Cardiac muscle cell (in vitro differentiated cells and primary cell): Measurements from ENCODE around the gene CPED1. TPM values are rescaled to one million over a fixed set of nuclear protein-coding genes. Genes with fewer than 3 reads are reported as not detected.
A peak's percentile ranks its signal among the peaks of the same experiment; 100 is the strongest.

Experiments
- DNase-seq, 2 donors: peaks; one replicate each; pipeline versions ENCODE4 v3.0.0 to v3.0.0-alpha.2; 2010 to 2017; ENCODE audit warnings: low read depth in 1 of 2, low spot score in 1 of 2
- H3K27ac ChIP-seq: fragments of 200-600 bp; sonication (generic); 2 replicates; pipeline ENCODE4 v1.5.1; 2016
- H3K27me3 ChIP-seq: fragments of 200-600 bp; sonication (generic); 2 replicates; pipeline ENCODE4 v1.6.0; 2016; ENCODE audit warnings: control low read depth
- H3K36me3 ChIP-seq: fragments of 200-600 bp; sonication (generic); 2 replicates; pipeline ENCODE4 v1.5.1; 2016; ENCODE audit warnings: control low read depth
- H3K4me1 ChIP-seq: fragments of 200-600 bp; sonication (generic); 2 replicates; pipeline ENCODE4 v1.8.1; 2017; ENCODE audit warnings: low read depth, mild to moderate bottlenecking, mixed run types
- H3K4me3 ChIP-seq: fragments of 200-600 bp; sonication (generic); 2 replicates; pipeline ENCODE4 v1.5.1; 2016; ENCODE audit warnings: mild to moderate bottlenecking
- H3K9me3 ChIP-seq: fragments of 200-600 bp; sonication (generic); 2 replicates; pipeline ENCODE4 v1.5.1; 2017; ENCODE audit warnings: low read depth, mild to moderate bottlenecking, control low read depth
- polyA plus RNA-seq: library from polyadenylated mRNA; unstranded; fragments of >200 nt; fragmentation: Nextera tagmentation; extraction: Ambion mirVana; gene quantifications from 2 replicates; pipeline ENCODE4 v1.2.1, GENCODE V29; 2016
- total RNA-seq: library from RNA; depleted of rRNA; stranded (reverse); fragments of >200 nt; gene quantifications from 2 replicates; pipeline ENCODE4 v1.2.3, GENCODE V29; 2016
- TF ChIP-seq, protein P1 (sequence below): IDR thresholded peaks from 2 replicates; pipeline ENCODE4 v1.5.1; 2012; ENCODE audit warnings: low read depth, mild to moderate bottlenecking, low read length

The CPED1 gene
- total and polyA plus RNA-seq, 2 experiments from 2014 or later = 0.67 to 3.2 TPM

DNA sequence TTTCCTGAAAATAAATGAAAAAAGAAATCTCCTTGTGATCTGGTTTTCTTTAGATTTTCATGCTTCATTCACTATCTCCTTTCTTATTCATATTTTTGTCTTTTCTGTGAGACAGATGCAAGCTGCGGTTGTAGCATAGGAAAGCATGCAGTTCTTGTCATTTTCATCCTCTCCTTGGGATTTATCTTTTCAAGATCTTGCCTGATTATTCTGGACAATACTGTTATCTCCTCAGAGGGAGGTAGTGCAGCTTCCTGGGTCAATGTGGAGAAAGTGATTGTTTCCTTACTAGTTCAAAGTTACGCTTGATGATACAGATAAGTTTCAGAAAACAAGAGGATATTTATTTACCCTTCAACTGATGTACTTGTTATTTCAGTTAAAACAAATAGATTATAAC lies 114.6 kb downstream of the CPED1 start:
- TF ChIP-seq, protein P1, sequence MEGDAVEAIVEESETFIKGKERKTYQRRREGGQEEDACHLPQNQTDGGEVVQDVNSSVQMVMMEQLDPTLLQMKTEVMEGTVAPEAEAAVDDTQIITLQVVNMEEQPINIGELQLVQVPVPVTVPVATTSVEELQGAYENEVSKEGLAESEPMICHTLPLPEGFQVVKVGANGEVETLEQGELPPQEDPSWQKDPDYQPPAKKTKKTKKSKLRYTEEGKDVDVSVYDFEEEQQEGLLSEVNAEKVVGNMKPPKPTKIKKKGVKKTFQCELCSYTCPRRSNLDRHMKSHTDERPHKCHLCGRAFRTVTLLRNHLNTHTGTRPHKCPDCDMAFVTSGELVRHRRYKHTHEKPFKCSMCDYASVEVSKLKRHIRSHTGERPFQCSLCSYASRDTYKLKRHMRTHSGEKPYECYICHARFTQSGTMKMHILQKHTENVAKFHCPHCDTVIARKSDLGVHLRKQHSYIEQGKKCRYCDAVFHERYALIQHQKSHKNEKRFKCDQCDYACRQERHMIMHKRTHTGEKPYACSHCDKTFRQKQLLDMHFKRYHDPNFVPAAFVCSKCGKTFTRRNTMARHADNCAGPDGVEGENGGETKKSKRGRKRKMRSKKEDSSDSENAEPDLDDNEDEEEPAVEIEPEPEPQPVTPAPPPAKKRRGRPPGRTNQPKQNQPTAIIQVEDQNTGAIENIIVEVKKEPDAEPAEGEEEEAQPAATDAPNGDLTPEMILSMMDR = no peak
- peaks cover 6% of the 10 kb centered on the region for H3K4me1 ChIP-seq
- H3K27me3 ChIP-seq = no peaks in the 10 kb centered on the region
- no peak overlapping the region for H3K27ac ChIP-seq
- H3K36me3 ChIP-seq = no peaks in the 10 kb centered on the region
- H3K9me3 ChIP-seq = no peaks in the 10 kb centered on the region
- DNase-seq = no peak
- H3K4me3 ChIP-seq = no peak overlapping the region

DNA sequence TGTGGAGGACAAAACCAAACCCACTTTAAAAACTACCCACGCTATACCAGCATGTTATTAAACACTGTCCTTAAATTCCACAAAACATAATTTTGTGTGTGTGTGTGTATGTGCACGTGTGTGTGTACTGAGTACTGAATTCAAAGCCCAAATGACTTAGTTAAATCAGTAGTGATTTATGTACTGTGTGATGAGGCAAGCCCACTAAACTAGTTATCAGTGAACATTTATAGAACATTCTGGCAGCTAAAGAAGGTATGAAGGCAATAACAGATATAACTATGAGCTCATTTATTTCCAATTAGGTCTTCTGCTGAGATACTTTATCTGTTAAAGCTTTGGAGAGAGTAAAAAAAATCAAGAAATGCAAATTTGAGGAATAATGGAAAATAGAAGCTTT lies 115.1 kb downstream of the CPED1 start:
- Histone ChIP-seq H3K36me3 (no peaks in the 10 kb centered on the region), H3K27ac (no peak overlapping the region), H3K9me3 (no peaks in the 10 kb centered on the region), H3K4me1 (peaks cover 6% of the 10 kb centered on the region), H3K27me3 (no peaks in the 10 kb centered on the region), H3K4me3 (no peak overlapping the region)
- no peak for DNase-seq
- TF ChIP-seq, protein P1 = no peak

DNA sequence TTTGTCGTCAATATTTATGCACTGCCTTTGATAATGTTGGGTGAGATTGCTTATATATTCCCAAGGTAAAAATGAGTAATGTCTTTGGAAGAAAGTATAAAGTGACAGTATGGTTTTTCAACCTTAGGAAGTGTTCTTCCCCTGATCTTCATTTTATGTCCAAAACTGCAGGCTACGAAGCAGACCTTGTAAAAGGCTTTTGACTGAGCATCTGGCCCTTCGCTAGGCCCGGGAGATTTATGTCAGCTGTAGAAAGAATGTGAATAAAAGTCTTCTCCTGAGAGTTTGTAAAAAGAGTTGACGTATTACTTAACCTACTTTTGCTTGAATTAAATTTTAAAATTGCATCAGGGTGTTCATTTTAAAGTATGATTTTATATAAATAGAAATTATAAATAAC lies 116.8 kb downstream of the CPED1 start:
- no peak for DNase-seq
- Histone ChIP-seq H3K4me3 (no peak overlapping the region), H3K27ac (no peak overlapping the region), H3K9me3 (no peaks in the 10 kb centered on the region), H3K27me3 (no peaks in the 10 kb centered on the region), H3K36me3 (no peaks in the 10 kb centered on the region), H3K4me1 (peaks cover 6% of the 10 kb centered on the region)
- TF ChIP-seq, protein P1 = no peak

DNA sequence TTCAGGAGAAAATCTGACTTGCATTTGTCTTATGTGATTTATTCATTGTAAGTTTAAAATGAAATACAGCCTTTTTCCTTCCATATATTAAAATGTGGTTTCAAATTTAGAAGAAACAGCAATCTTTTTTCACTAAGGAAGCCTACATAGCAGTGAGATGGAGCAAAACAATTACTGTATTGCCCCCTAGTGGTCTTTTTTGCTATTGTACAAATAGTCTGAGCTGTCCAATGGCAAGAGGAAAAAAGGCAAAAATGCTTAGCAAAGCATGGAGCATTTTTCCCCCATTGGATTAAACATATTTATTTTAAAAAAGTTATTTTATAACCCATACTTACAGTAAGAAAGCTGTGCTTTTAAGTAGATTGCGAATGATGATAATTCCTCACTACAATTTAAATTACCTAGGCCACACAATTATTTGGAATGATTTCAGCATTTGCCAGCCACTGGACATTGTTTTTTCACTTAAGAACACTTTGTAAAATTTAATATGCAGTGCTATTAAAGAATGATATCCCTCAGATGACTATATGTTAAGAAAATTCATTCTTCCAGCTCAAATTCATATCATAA lies 119.5 kb downstream of the CPED1 start:
- no peaks in the 10 kb centered on the region for H3K9me3 ChIP-seq
- peak; percentile 78 to 83 for DNase-seq
- no peaks in the 10 kb centered on the region for H3K36me3 ChIP-seq
- H3K4me1 ChIP-seq = peaks cover 5% of the 10 kb centered on the region
- TF ChIP-seq, protein P1 = peak; percentile 67
- H3K27me3 ChIP-seq = no peaks in the 10 kb centered on the region
- H3K27ac ChIP-seq = no peak overlapping the region
- H3K4me3 ChIP-seq = no peak overlapping the region

DNA sequence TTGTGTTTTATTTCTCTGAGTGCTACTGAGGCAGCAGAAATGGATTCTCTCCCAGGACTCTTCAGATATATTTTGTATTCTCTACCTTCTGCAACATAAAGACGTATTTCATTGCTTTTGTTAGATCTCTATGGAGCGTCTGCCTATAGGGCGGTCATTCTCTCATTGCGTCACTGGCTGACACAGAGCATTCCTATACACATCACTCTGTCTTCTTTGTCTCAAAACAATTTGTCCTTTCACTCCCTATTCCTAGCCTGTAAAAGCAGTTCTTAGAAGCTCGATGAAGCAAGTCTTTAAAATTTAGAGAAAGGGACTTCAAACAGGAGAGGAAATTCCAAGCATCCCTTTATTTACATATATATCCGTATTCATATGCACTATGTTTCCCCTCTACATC lies 120.6 kb downstream of the CPED1 start:
- Histone ChIP-seq H3K36me3 (no peaks in the 10 kb centered on the region), H3K27ac (no peak overlapping the region), H3K4me1 (no peaks in the 10 kb centered on the region), H3K9me3 (no peaks in the 10 kb centered on the region), H3K4me3 (no peak overlapping the region), H3K27me3 (no peaks in the 10 kb centered on the region)
- DNase-seq = no peak
- TF ChIP-seq, protein P1 = no peak

DNA sequence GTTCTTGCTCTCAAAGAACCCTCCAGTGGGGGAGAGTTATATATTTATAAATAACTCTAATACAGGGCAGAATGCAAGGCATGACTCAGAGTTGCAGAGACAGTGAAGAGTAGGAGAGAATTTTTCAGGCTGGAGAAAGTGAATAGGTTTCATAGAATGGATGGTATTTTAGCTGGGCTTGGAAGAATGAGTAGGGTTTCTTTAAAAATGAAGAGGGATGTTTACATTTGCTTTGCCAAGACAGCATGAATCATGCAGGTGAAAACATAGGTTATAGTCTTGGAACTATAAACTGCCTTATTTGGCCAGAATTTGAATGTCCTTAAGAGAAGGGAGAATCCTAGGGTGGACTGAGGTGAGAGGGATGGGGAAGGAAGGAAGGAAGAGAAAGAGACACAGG lies 124.8 kb downstream of the CPED1 start:
- H3K36me3 ChIP-seq = no peaks in the 10 kb centered on the region
- no peaks in the 10 kb centered on the region for H3K9me3 ChIP-seq
- no peaks in the 10 kb centered on the region for H3K4me1 ChIP-seq
- no peak overlapping the region for H3K27ac ChIP-seq
- no peak for DNase-seq
- H3K27me3 ChIP-seq = no peaks in the 10 kb centered on the region
- TF ChIP-seq, protein P1 = no peak
- no peak overlapping the region for H3K4me3 ChIP-seq
